ENCODE results near the gene STK38. TPM values are rescaled to one million over a fixed set of nuclear protein-coding genes. Genes with fewer than 3 reads are reported as not detected.
A peak's percentile ranks its signal among the peaks of the same experiment; 100 is the strongest.

STK38 gene
- total and polyA plus RNA-seq, 2 of the 13 experiments (the other 11 are each of a cell fraction or from before 2014, with no cell fraction given) = 10.3 to 20.7 TPM

DNA sequence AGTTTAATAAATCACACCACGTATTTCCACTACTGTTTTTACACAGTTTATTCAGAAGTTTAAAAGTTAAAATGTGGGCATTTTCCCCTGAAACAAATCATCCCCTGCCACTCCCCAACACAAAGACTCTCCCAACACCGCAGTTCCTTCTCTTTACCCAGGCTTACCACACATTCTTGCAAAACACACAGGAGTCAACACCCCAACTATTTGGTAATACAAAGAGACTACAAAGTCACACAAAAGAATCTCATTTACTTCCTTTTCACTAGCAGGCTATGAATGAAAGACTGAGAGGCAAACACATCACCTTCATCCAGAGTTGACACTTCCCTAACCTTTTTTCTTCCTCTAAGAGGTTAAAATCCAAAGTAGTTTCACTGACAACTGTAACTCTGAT is 53.4 kb downstream of the STK38 start (continued):
- TF ChIP-seq ZNF263 (CRISPR knock-in tag; IDR thresholded peaks at IDR 0.05) = no peak
- TF ChIP-seq ZNF780A (CRISPR knock-in tag; IDR thresholded peaks at IDR 0.05) = no peak
- TF ChIP-seq MATR3 (CRISPR knock-in tag; IDR thresholded peaks at IDR 0.05) = no peak
- TF ChIP-seq, protein P1, sequence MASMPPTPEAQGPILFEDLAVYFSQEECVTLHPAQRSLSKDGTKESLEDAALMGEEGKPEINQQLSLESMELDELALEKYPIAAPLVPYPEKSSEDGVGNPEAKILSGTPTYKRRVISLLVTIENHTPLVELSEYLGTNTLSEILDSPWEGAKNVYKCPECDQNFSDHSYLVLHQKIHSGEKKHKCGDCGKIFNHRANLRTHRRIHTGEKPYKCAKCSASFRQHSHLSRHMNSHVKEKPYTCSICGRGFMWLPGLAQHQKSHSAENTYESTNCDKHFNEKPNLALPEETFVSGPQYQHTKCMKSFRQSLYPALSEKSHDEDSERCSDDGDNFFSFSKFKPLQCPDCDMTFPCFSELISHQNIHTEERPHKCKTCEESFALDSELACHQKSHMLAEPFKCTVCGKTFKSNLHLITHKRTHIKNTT (CRISPR knock-in tag; IDR thresholded peaks at IDR 0.05) = no peak
- TF ChIP-seq SMYD3 (CRISPR knock-in tag; IDR thresholded peaks at IDR 0.05) = no peak; the same call in 1 of the 2 replicates
- TF ChIP-seq ZNF549 (CRISPR knock-in tag; IDR thresholded peaks at IDR 0.05) = no peak
- TF ChIP-seq, protein P2, sequence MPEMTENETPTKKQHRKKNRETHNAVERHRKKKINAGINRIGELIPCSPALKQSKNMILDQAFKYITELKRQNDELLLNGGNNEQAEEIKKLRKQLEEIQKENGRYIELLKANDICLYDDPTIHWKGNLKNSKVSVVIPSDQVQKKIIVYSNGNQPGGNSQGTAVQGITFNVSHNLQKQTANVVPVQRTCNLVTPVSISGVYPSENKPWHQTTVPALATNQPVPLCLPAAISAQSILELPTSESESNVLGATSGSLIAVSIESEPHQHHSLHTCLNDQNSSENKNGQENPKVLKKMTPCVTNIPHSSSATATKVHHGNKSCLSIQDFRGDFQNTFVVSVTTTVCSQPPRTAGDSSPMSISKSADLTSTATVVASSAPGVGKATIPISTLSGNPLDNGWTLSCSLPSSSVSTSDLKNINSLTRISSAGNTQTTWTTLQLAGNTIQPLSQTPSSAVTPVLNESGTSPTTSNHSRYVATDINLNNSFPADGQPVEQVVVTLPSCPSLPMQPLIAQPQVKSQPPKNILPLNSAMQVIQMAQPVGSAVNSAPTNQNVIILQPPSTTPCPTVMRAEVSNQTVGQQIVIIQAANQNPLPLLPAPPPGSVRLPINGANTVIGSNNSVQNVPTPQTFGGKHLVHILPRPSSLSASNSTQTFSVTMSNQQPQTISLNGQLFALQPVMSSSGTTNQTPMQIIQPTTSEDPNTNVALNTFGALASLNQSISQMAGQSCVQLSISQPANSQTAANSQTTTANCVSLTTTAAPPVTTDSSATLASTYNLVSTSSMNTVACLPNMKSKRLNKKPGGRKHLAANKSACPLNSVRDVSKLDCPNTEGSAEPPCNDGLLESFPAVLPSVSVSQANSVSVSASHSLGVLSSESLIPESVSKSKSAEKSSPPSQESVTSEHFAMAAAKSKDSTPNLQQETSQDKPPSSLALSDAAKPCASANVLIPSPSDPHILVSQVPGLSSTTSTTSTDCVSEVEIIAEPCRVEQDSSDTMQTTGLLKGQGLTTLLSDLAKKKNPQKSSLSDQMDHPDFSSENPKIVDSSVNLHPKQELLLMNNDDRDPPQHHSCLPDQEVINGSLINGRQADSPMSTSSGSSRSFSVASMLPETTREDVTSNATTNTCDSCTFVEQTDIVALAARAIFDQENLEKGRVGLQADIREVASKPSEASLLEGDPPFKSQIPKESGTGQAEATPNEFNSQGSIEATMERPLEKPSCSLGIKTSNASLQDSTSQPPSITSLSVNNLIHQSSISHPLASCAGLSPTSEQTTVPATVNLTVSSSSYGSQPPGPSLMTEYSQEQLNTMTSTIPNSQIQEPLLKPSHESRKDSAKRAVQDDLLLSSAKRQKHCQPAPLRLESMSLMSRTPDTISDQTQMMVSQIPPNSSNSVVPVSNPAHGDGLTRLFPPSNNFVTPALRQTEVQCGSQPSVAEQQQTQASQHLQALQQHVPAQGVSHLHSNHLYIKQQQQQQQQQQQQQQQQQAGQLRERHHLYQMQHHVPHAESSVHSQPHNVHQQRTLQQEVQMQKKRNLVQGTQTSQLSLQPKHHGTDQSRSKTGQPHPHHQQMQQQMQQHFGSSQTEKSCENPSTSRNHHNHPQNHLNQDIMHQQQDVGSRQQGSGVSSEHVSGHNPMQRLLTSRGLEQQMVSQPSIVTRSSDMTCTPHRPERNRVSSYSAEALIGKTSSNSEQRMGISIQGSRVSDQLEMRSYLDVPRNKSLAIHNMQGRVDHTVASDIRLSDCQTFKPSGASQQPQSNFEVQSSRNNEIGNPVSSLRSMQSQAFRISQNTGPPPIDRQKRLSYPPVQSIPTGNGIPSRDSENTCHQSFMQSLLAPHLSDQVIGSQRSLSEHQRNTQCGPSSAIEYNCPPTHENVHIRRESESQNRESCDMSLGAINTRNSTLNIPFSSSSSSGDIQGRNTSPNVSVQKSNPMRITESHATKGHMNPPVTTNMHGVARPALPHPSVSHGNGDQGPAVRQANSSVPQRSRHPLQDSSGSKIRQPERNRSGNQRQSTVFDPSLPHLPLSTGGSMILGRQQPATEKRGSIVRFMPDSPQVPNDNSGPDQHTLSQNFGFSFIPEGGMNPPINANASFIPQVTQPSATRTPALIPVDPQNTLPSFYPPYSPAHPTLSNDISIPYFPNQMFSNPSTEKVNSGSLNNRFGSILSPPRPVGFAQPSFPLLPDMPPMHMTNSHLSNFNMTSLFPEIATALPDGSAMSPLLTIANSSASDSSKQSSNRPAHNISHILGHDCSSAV (CRISPR knock-in tag; IDR thresholded peaks at IDR 0.05; ENCODE audit: borderline replicate concordance) = no peak
- TF ChIP-seq, protein P3, sequence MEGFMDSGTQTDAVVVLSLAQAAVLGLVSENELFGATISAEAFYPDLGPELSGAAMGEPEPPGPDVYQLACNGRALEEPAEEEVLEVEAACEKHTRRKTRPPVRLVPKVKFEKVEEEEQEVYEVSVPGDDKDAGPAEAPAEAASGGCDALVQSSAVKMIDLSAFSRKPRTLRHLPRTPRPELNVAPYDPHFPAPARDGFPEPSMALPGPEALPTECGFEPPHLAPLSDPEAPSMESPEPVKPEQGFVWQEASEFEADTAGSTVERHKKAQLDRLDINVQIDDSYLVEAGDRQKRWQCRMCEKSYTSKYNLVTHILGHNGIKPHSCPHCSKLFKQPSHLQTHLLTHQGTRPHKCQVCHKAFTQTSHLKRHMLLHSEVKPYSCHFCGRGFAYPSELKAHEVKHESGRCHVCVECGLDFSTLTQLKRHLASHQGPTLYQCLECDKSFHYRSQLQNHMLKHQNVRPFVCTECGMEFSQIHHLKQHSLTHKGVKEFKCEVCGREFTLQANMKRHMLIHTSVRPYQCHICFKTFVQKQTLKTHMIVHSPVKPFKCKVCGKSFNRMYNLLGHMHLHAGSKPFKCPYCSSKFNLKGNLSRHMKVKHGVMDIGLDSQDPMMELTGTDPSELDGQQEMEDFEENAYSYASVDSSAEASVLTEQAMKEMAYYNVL (CRISPR knock-in tag; IDR thresholded peaks at IDR 0.05; ENCODE audit: borderline replicate concordance) = 0 out of 2 replicates have a peak, but pooled peaks have one; percentile 47
- no peak; the same call in 1 of the 2 replicates for TF ChIP-seq NR2F6 (IDR thresholded peaks at IDR 0.05)
- TF ChIP-seq NR2F6 (CRISPR knock-in tag; IDR thresholded peaks at IDR 0.05) = peak; percentile 55
- TF ChIP-seq MAFG (CRISPR knock-in tag; IDR thresholded peaks at IDR 0.05) = no peak
- no peak for TF ChIP-seq KDM3A (CRISPR knock-in tag; IDR thresholded peaks at IDR 0.05; ENCODE audit: low read depth)
- TF ChIP-seq RARG (CRISPR knock-in tag; IDR thresholded peaks at IDR 0.05; ENCODE audit: low read depth) = no peak
- no peak for TF ChIP-seq SRF (IDR thresholded peaks at IDR 0.05; ENCODE audit: low read depth, low read length)
- TF ChIP-seq SALL1 (CRISPR knock-in tag; IDR thresholded peaks at IDR 0.05) = no peak
- TF ChIP-seq KMT2B (CRISPR knock-in tag; IDR thresholded peaks at IDR 0.05) = no peak
- no peak for TF ChIP-seq ZNF7 (CRISPR knock-in tag; IDR thresholded peaks at IDR 0.05)
- no peak for TF ChIP-seq PCBP1 (IDR thresholded peaks at IDR 0.05; ENCODE audit: borderline replicate concordance, low read depth, low read length)
- TF ChIP-seq ZNF781 (CRISPR knock-in tag; IDR thresholded peaks at IDR 0.05; ENCODE audit: borderline replicate concordance, not compliant biosample characterization) = no peak
- TF ChIP-seq, protein P4, sequence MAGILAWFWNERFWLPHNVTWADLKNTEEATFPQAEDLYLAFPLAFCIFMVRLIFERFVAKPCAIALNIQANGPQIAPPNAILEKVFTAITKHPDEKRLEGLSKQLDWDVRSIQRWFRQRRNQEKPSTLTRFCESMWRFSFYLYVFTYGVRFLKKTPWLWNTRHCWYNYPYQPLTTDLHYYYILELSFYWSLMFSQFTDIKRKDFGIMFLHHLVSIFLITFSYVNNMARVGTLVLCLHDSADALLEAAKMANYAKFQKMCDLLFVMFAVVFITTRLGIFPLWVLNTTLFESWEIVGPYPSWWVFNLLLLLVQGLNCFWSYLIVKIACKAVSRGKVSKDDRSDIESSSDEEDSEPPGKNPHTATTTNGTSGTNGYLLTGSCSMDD (CRISPR knock-in tag; IDR thresholded peaks at IDR 0.05) = no peak
- TF ChIP-seq ZMYM4 (CRISPR knock-in tag; IDR thresholded peaks at IDR 0.05) = no peak
